CD4-positive, CD25-positive, alpha-beta regulatory T cell (primary cell): ENCODE results near the gene WNT1. TPM values are rescaled to one million over a fixed set of nuclear protein-coding genes. Genes with fewer than 3 reads are reported as not detected.

Experiments
- ATAC-seq, 2 donors: fragments of 150-1000 bp; cut with Tn5 transposase; one replicate each; pipeline ENCODE4 v1.10.0; 2021; ENCODE audit warnings: low read depth in 2 of 2, moderate number of reproducible peaks in 2 of 2, moderate library complexity in 1 of 2
- DNase-seq, 3 donors: peaks; one replicate each; pipeline versions ENCODE4 v3.0.0 to v3.0.0-alpha.2; 2012 to 2022; ENCODE audit warnings: mixed read lengths in 1 of 3
- H3K27ac ChIP-seq: one replicate; pipeline ENCODE4 v1.7.0; 2013; ENCODE audit warnings: mild to moderate bottlenecking, low read length; ENCODE audit not compliant: insufficient read depth, poor library complexity, severe bottlenecking
- H3K27me3 ChIP-seq: one replicate; pipeline ENCODE4 v1.7.0; 2013; ENCODE audit warnings: low read length; ENCODE audit not compliant: control insufficient read depth, insufficient read depth
- H3K36me3 ChIP-seq: one replicate; pipeline ENCODE4 v1.7.0; 2013; ENCODE audit warnings: mild to moderate bottlenecking, low read length, moderate library complexity; ENCODE audit not compliant: control insufficient read depth, insufficient read depth
- H3K4me1 ChIP-seq: 2 replicates; pipeline ENCODE4 v1.7.0; 2013; ENCODE audit warnings: mild to moderate bottlenecking, low read length; ENCODE audit not compliant: insufficient read depth, control insufficient read depth, poor library complexity, severe bottlenecking
- H3K4me3 ChIP-seq: one replicate; pipeline ENCODE4 v1.7.0; 2013; ENCODE audit warnings: low read depth, mild to moderate bottlenecking, low read length, moderate library complexity
- H3K9me3 ChIP-seq, 2 experiments: 1 replicate in 1 of 2; 2 replicates in 1 of 2; pipeline ENCODE4 v1.7.0; 2013; ENCODE audit warnings: low read length in 2 of 2, mild to moderate bottlenecking in 1 of 2, moderate library complexity in 1 of 2; ENCODE audit not compliant: control insufficient read depth in 2 of 2
- H3K27ac Mint-ChIP-seq, 3 donors: one replicate each; pipeline ENCODE4 v1.8.0; 2020 to 2022; ENCODE audit warnings: mild to moderate bottlenecking in 3 of 3, mixed read lengths in 3 of 3, moderate library complexity in 2 of 3
- H3K27me3 Mint-ChIP-seq: one replicate; pipeline ENCODE4 v1.8.0; 2022; ENCODE audit warnings: mild to moderate bottlenecking, mixed read lengths
- H3K36me3 Mint-ChIP-seq: one replicate; pipeline ENCODE4 v1.8.0; 2020; ENCODE audit warnings: mixed read lengths
- H3K4me1 Mint-ChIP-seq, 4 donors: one replicate each; pipeline ENCODE4 v1.8.0; 2020 to 2022; ENCODE audit warnings: mixed read lengths in 4 of 4, mild to moderate bottlenecking in 1 of 4
- H3K4me3 Mint-ChIP-seq, 4 donors: one replicate each; pipeline ENCODE4 v1.8.0; 2020 to 2022; ENCODE audit warnings: mild to moderate bottlenecking in 4 of 4, mixed read lengths in 4 of 4, moderate library complexity in 3 of 4
- H3K9me3 Mint-ChIP-seq, 7 donors: one replicate each; pipeline ENCODE4 v1.8.0; 2020 to 2022; ENCODE audit warnings: mixed read lengths in 7 of 7, mild to moderate bottlenecking in 3 of 7, moderate library complexity in 2 of 7
- polyA plus RNA-seq, 4 donors: library from polyadenylated mRNA; unstranded; fragments of 300-500 nt; fragmentation: Illumina TruSeq; gene quantifications; one replicate each; pipeline ENCODE4 v1.2.3, GENCODE V29; 2021
- total RNA-seq: library from RNA; stranded (reverse); gene quantifications from one replicate; pipeline ENCODE4 v1.2.3, GENCODE V29; 2022

The WNT1 gene
- total and polyA plus RNA-seq, 5 donors from 2014 or later: 0.39 to 0.62 TPM; not detected in 3

- Histone ChIP-seq H3K4me3 (no peak overlapping the region), H3K9me3 (no peaks in the 10 kb centered on the region), H3K4me1 (peaks cover 35% of the 10 kb centered on the region), H3K27me3 (peaks cover 24% of the 10 kb centered on the region), H3K27ac (no peak overlapping the region), H3K36me3 (no peaks in the 10 kb centered on the region)
- Mint-ChIP-seq H3K4me1 (peaks cover 0 to 31% (median 7%) of the 10 kb centered on the region in 4 donors), H3K36me3 (no peaks in the 10 kb centered on the region), H3K4me3 (peak overlapping the region in 1 of 4 donors; percentile 70), H3K27ac (no peak overlapping the region), H3K9me3 (no peaks in the 10 kb centered on the region), H3K27me3 (peaks cover 63% of the 10 kb centered on the region)
- DNase-seq: no peak
- ATAC-seq: no peak
Observed at GRCh38 chr12:48994224-48995085, 16.3 kb downstream of the WNT1 start.

GRCh38 chr12:48995086-48995879 is 17.2 kb downstream of the WNT1 start:
- DNase-seq: peak in 1 of 3 donors; percentile 47
- Mint-ChIP-seq H3K27me3 (peaks cover 70% of the 10 kb centered on the region), H3K4me3 (peak overlapping the region; percentile 54 to 77 (median 69)), H3K4me1 (peaks cover 0 to 40% (median 15%) of the 10 kb centered on the region in 4 donors), H3K36me3 (peaks cover 4% of the 10 kb centered on the region), H3K27ac (peak overlapping the region in 1 of 3 donors; percentile 15), H3K9me3 (no peaks in the 10 kb centered on the region)
- no peak overlapping the region for H3K4me3 ChIP-seq
- no peaks in the 10 kb centered on the region for H3K9me3 ChIP-seq
- no peak overlapping the region for H3K27ac ChIP-seq
- ATAC-seq: no peak
- no peaks in the 10 kb centered on the region for H3K36me3 ChIP-seq
- H3K27me3 ChIP-seq: peaks cover 30% of the 10 kb centered on the region
- H3K4me1 ChIP-seq: peaks cover 41% of the 10 kb centered on the region

GRCh38 chr12:48996794-48997718 is 18.9 kb downstream of the WNT1 start:
- no peak overlapping the region for H3K4me3 ChIP-seq
- peaks cover 17% of the 10 kb centered on the region for H3K36me3 Mint-ChIP-seq

GRCh38 chr12:48997719-48998496 is 19.8 kb downstream of the WNT1 start:
- peaks cover 30% of the 10 kb centered on the region for H3K27me3 ChIP-seq
- no peaks in the 10 kb centered on the region for H3K9me3 ChIP-seq
- H3K27ac Mint-ChIP-seq: no peak overlapping the region
- DNase-seq: peak in 1 of 3 donors; percentile 20
- no peak overlapping the region for H3K27ac ChIP-seq
- peaks cover 73% of the 10 kb centered on the region for H3K27me3 Mint-ChIP-seq
- H3K4me1 ChIP-seq: peaks cover 41% of the 10 kb centered on the region
- no peaks in the 10 kb centered on the region for H3K9me3 Mint-ChIP-seq
- peaks cover 19% of the 10 kb centered on the region for H3K36me3 ChIP-seq
- peaks cover 26% of the 10 kb centered on the region for H3K36me3 Mint-ChIP-seq
- no peak for ATAC-seq
- H3K4me3 ChIP-seq: no peak overlapping the region
- peaks cover 0 to 45% (median 21%) of the 10 kb centered on the region in 4 donors for H3K4me1 Mint-ChIP-seq
- peak overlapping the region in 3 of 4 donors; percentile 73 to 81 (median 75) for H3K4me3 Mint-ChIP-seq

More at GRCh38 chr12:48996794-48997718, 18.9 kb downstream of the WNT1 start:
- Histone ChIP-seq H3K27ac (no peak overlapping the region), H3K27me3 (peaks cover 31% of the 10 kb centered on the region), H3K9me3 (no peaks in the 10 kb centered on the region), H3K36me3 (peaks cover 11% of the 10 kb centered on the region), H3K4me1 (peaks cover 41% of the 10 kb centered on the region)
- DNase-seq: peak; percentile 52 to 56 (median 54)
- H3K27me3 Mint-ChIP-seq: peaks cover 73% of the 10 kb centered on the region
- peaks cover 0 to 45% (median 20%) of the 10 kb centered on the region in 4 donors for H3K4me1 Mint-ChIP-seq
- H3K4me3 Mint-ChIP-seq: peak overlapping the region; percentile 8 to 81 (median 74)
- H3K9me3 Mint-ChIP-seq: no peaks in the 10 kb centered on the region
- peak overlapping the region in 1 of 3 donors; percentile 21 for H3K27ac Mint-ChIP-seq
- peak; percentile 37 to 38 for ATAC-seq

GRCh38 chr12:48998497-48999353 is 20.6 kb downstream of the WNT1 start:
- Mint-ChIP-seq H3K4me3 (peak overlapping the region; percentile 35 to 79 (median 68)), H3K27ac (no peak overlapping the region)

GRCh38 chr12:48999371-49000131 is 21.4 kb downstream of the WNT1 start, which contains the start of gene DDN:
DDN (minus strand) TSS chr12:48999375; CDS start chr12:48999287, 88 bp downstream.
- Mint-ChIP-seq H3K36me3 (peaks cover 39% of the 10 kb centered on the region), H3K27ac (peak within 1 kb of the TSS in 1 of 3 donors; percentile 51), H3K4me3 (peak within 1 kb of the TSS; percentile 62 to 79 (median 76)), H3K9me3 (no peaks in the 10 kb centered on the region), H3K27me3 (peaks cover 57% of the 10 kb centered on the region), H3K4me1 (peaks cover 0 to 45% (median 21%) of the 10 kb centered on the region in 4 donors)
- H3K27me3 ChIP-seq: peaks cover 17% of the 10 kb centered on the region
- H3K36me3 ChIP-seq: peaks cover 36% of the 10 kb centered on the region
- H3K9me3 ChIP-seq: no peaks in the 10 kb centered on the region
- no peak within 1 kb of the TSS for H3K4me3 ChIP-seq
- DNase-seq (peak; percentile 27 to 53 (median 38)), ATAC-seq (peak; percentile 45 to 54)
- peaks cover 41% of the 10 kb centered on the region for H3K4me1 ChIP-seq
- H3K27ac ChIP-seq: no peak within 1 kb of the TSS

More at GRCh38 chr12:48998497-48999353, 20.6 kb downstream of the WNT1 start:
- Histone ChIP-seq H3K36me3 (peaks cover 27% of the 10 kb centered on the region), H3K27ac (no peak overlapping the region), H3K27me3 (peaks cover 25% of the 10 kb centered on the region), H3K9me3 (no peaks in the 10 kb centered on the region), H3K4me3 (no peak overlapping the region), H3K4me1 (peaks cover 41% of the 10 kb centered on the region)
- no peaks in the 10 kb centered on the region for H3K9me3 Mint-ChIP-seq
- ATAC-seq (peak in 1 of 2 donors; percentile 3), DNase-seq (no peak)
- H3K27me3 Mint-ChIP-seq: peaks cover 65% of the 10 kb centered on the region
- peaks cover 0 to 45% (median 21%) of the 10 kb centered on the region in 4 donors for H3K4me1 Mint-ChIP-seq
- H3K36me3 Mint-ChIP-seq: peaks cover 33% of the 10 kb centered on the region
